Mesothelial cell of epicardium (in vitro differentiated cells): ENCODE results near the gene TIMM29. TPM values are rescaled to one million over a fixed set of nuclear protein-coding genes. Genes with fewer than 3 reads are reported as not detected.
"Not testable (repeated sequence)": the region's sequence is repeated elsewhere in the genome, so short reads cannot be mapped to it uniquely, and the experiment has no call there.

Experiments used
- DNase-seq, 2 experiments: peaks; one replicate each; pipeline ENCODE4 v3.0.0; 2021; ENCODE audit warnings: low spot score in 2 of 2; ENCODE audit not compliant: unreplicated experiment in 2 of 2
- H3K27ac Mint-ChIP-seq: 2 replicates; pipeline ENCODE4 v1.8.0; 2021; ENCODE audit warnings: mixed read lengths
- H3K27me3 Mint-ChIP-seq: 2 replicates; pipeline ENCODE4 v1.8.0; 2021; ENCODE audit warnings: low read depth, mixed read lengths
- H3K36me3 Mint-ChIP-seq: 2 replicates; pipeline ENCODE4 v1.8.0; 2021; ENCODE audit warnings: mixed read lengths
- H3K4me1 Mint-ChIP-seq: 2 replicates; pipeline ENCODE4 v1.8.0; 2021; ENCODE audit warnings: mixed read lengths
- H3K4me3 Mint-ChIP-seq: 2 replicates; pipeline ENCODE4 v1.8.0; 2021; ENCODE audit warnings: mild to moderate bottlenecking, moderate library complexity, mixed read lengths
- H3K9me3 Mint-ChIP-seq: 2 replicates; pipeline ENCODE4 v1.8.0; 2021; ENCODE audit warnings: mixed read lengths
- total RNA-seq: library from RNA; stranded (reverse); gene quantifications from 3 replicates; pipeline ENCODE4 v1.2.1, GENCODE V29; 2021
- TF ChIP-seq, protein P1 (sequence below): fragments of 200-600 bp; sonication (generic); IDR thresholded peaks from one replicate; pipeline ENCODE4 v1.5.0; 2021; ENCODE audit warnings: antibody characterized with exemption; ENCODE audit not compliant: unreplicated experiment

TIMM29 gene
- total RNA-seq, 1 donor from 2014 or later = 31.5 TPM

DNA sequence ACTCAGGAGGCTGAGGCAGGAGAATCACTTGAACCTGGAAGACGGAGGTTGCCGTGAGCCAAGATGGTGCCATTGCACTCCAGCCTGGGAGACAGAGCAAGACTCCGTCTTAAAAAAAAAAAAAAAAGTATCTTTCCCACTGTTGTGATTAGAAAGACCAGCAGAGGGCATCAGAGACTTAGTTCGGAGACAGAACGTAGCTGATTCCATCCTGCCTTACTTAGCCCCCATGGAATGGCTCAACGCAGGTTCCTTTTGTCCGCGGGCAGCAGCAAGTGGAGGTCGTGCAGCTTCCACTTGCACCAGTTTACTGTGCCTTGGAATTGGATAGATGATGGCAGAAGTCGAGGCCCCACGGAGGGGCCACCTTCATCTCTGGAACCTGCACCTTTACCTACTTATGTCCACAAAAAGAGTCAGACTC, 8.1 kb downstream of the TIMM29 start:
- no peaks in the 10 kb centered on the region for H3K27me3 Mint-ChIP-seq
- H3K4me1 Mint-ChIP-seq = no peaks in the 10 kb centered on the region
- H3K9me3 Mint-ChIP-seq = no peaks in the 10 kb centered on the region
- DNase-seq = peak in 1 of 2 experiments; percentile 54
- TF ChIP-seq, protein P1, sequence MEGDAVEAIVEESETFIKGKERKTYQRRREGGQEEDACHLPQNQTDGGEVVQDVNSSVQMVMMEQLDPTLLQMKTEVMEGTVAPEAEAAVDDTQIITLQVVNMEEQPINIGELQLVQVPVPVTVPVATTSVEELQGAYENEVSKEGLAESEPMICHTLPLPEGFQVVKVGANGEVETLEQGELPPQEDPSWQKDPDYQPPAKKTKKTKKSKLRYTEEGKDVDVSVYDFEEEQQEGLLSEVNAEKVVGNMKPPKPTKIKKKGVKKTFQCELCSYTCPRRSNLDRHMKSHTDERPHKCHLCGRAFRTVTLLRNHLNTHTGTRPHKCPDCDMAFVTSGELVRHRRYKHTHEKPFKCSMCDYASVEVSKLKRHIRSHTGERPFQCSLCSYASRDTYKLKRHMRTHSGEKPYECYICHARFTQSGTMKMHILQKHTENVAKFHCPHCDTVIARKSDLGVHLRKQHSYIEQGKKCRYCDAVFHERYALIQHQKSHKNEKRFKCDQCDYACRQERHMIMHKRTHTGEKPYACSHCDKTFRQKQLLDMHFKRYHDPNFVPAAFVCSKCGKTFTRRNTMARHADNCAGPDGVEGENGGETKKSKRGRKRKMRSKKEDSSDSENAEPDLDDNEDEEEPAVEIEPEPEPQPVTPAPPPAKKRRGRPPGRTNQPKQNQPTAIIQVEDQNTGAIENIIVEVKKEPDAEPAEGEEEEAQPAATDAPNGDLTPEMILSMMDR = peak; percentile 56
- H3K27ac Mint-ChIP-seq = peak overlapping the region; percentile 83
- peaks cover 1% of the 10 kb centered on the region for H3K36me3 Mint-ChIP-seq
- H3K4me3 Mint-ChIP-seq = peak overlapping the region; percentile 50

DNA sequence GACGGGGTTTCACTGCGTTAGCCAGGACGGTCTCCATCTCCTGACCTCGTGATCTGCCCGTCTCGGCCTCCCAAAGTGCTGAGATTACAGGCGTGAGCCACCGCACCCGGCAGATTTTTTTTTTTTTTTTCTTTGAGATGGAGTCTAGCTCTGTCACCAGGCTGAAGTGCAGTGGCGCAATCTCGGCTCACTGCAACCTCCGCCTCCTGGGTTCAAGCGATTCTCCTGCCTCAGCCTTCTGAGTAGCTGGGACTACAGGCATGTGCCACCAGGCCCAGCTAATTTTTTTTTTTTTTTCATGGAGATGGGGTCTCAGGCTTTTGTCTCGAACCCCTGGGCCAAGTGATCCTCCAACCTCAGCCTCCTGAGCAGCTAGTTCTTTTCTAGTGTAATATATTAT, 13.0 kb downstream of the TIMM29 start:
- not testable (repeated sequence) for H3K4me3 Mint-ChIP-seq, H3K27ac Mint-ChIP-seq, H3K4me1 Mint-ChIP-seq, H3K36me3 Mint-ChIP-seq, H3K27me3 Mint-ChIP-seq, H3K9me3 Mint-ChIP-seq, DNase-seq

DNA sequence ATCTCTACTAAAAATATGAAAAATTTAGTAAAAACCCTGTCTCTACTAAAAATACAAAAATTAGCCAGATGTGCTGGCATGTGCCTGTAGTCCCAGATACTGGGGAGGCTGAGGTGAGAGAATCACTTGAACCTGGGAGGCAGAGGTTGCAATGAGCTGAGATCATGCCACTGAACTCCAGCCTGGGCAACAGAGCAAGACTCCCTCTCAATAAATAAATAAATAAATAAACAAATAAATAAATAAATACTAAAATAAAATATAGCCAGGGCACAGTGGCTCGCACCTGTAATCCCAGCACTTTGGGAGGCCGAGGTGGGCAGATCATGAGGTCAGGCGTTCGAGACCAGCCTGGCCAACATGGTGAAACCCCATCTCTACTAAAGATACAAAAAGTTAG, 14.8 kb downstream of the TIMM29 start:
- H3K27me3 Mint-ChIP-seq, H3K27ac Mint-ChIP-seq, H3K9me3 Mint-ChIP-seq, DNase-seq, H3K4me3 Mint-ChIP-seq, H3K36me3 Mint-ChIP-seq, H3K4me1 Mint-ChIP-seq: not testable (repeated sequence)

DNA sequence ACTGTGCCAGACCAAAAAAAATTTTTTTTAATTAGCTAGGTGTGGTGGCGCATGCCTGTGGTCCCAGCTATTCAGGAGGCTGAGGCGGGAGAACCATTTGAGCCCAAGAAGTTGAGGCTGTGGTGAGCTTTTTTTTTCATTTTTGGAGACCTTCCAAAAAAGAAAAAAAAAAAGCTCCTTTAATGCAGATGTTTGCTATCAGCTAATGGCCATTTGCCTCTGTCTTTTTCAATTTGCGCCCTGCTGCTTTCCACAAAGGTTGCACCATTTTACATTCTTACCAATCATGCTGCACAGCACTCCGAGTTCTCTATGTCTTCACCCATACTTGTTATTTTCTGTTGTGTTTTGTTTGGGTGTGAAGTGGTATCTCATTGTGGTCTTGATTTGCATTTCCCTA, 16.7 kb downstream of the TIMM29 start:
- TF ChIP-seq, protein P1 = no peak
- Mint-ChIP-seq H3K4me3 (no peak overlapping the region), H3K27ac (no peak overlapping the region), H3K36me3 (no peaks in the 10 kb centered on the region), H3K9me3 (no peaks in the 10 kb centered on the region), H3K27me3 (no peaks in the 10 kb centered on the region), H3K4me1 (peaks cover 6% of the 10 kb centered on the region)
- DNase-seq = no peak

DNA sequence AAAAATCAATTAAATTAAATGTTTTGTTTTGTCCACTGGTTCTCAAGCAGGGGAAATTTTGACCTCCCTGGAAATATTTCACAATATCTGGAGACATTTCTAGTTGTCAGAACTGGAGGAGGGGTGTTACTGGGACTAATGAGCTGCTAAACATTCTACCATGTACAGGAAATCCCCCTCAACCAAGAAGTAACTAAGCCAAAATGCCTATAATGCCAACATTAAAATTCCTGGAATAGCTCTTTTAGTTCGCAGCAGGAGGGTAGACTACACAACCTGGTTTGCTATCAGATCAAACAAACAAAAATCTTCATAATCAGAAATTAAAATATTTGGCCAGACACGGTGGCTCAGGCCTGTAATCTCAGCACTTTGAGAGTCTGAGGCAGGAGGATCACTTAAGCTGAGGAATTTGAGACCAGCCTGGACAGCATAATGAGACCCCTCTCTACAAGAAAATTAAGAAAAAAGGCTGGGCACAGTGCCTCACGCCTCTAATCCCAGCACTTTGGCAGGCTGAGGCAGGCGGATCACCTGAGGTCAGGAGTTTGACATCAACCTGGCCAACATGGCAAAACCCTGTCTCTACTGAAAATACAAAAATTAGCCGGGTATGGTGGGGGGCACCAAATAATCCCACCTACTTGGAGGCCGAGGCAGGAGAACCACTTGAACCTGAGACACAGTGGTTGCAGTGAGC, 18.5 kb downstream of the TIMM29 start:
- TF ChIP-seq, protein P1 = no peak
- H3K4me3 Mint-ChIP-seq = no peak overlapping the region
- H3K4me1 Mint-ChIP-seq = peaks cover 6% of the 10 kb centered on the region
- peak overlapping the region; percentile 84 for H3K27ac Mint-ChIP-seq
- H3K9me3 Mint-ChIP-seq = no peaks in the 10 kb centered on the region
- DNase-seq = no peak
- H3K36me3 Mint-ChIP-seq = no peaks in the 10 kb centered on the region
- H3K27me3 Mint-ChIP-seq = no peaks in the 10 kb centered on the region

DNA sequence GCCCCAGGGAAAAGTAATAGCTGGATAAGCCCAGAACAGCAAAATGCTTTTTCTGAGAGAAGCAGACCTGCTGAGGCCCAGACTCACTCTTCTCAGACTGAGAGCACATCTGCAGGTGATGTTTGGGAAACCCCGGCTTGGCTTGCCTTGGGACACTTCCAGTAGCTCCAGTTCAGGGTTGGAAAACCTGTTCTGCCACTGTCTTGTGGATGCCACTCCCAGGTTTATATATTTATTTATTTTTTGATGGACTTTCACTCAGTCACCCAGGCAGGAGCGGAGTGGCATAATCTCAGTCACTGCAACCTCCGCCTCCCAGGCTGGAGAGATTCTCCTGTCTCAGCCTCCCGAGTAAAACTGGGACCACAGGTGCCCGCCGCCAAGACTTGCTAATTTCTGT, 24.2 kb downstream of the TIMM29 start:
- no peaks in the 10 kb centered on the region for H3K36me3 Mint-ChIP-seq
- H3K4me1 Mint-ChIP-seq = peaks cover 3% of the 10 kb centered on the region
- H3K4me3 Mint-ChIP-seq = no peak overlapping the region
- H3K27me3 Mint-ChIP-seq = no peaks in the 10 kb centered on the region
- H3K27ac Mint-ChIP-seq = peak overlapping the region; percentile 82
- H3K9me3 Mint-ChIP-seq = no peaks in the 10 kb centered on the region
- DNase-seq = no peak
- TF ChIP-seq, protein P1 = no peak

DNA sequence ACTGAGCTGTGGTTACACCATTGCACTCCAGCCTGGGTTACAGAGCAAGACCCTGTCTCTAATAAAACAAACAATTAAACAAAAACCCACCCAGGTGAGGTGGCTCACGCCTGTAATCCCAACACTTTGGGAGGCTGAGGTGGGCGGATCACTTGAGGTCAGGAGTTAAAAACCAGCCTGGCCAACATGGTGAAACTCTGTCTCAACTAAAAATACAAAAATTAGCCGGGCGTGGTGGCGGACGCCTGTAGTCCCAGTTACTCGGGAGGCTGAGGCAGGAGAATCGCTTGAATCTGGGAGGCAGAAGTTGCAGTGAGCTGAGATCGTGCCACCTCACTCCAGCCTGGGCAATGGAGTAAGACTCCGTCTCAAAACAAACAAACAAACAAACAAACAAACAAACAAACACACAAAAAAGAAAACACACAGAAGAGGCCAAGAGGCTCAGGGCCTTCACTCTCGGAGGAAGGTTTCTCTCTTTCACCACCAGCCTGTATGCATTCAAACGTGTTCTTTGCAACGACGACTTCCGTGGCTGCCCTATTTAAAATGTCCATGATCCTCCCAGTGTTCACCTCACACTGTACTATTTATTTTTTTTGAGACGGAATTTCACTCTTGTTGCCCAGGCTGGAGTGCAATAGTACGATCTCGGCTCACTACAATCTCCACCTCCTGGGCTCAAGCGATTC, 30.8 kb downstream of the TIMM29 start:
- not testable (repeated sequence) for H3K36me3 Mint-ChIP-seq, H3K9me3 Mint-ChIP-seq, DNase-seq, H3K27me3 Mint-ChIP-seq
- H3K27ac Mint-ChIP-seq = peak overlapping the region; percentile 87
- peak overlapping the region; percentile 81 for H3K4me3 Mint-ChIP-seq
- peaks cover 20% of the 10 kb centered on the region for H3K4me1 Mint-ChIP-seq
